ENCODE data around the gene LY6G5C. TPM values are rescaled to one million over a fixed set of nuclear protein-coding genes. Genes with fewer than 3 reads are reported as not detected.

LY6G5C gene
- total RNA-seq, 1 experiment from 2014 or later, result 1.6 TPM

Other genes starting within 250 kb of the LY6G5C start
- gene MICB, start 182.9 kb downstream of the LY6G5C start, total RNA-seq (2014; rRNA removed; shearing (Covaris generic)), result 32.7 and 60.0 TPM in 2 replicates
- gene MCCD1, start 152.1 kb downstream of the LY6G5C start, total RNA-seq (2014; rRNA removed; shearing (Covaris generic)), result not detected in 2 replicates
- gene DDX39B, start 139.1 kb downstream of the LY6G5C start, total RNA-seq (2014; rRNA removed; shearing (Covaris generic)), result 399 and 467 TPM in 2 replicates
- gene ATP6V1G2, start 134.5 kb downstream of the LY6G5C start, total RNA-seq (2014; rRNA removed; shearing (Covaris generic)), result 0.13 TPM in 1 of 2 replicates, not detected in the other
- 21.0 and 22.3 TPM in 2 replicates for gene NFKBIL1, start 133.5 kb downstream of the LY6G5C start, total RNA-seq (2014; rRNA removed; shearing (Covaris generic))
- not detected in 2 replicates for gene LTA, start 108.8 kb downstream of the LY6G5C start, total RNA-seq (2014; rRNA removed; shearing (Covaris generic))
- not detected in 2 replicates for gene TNF, start 105.5 kb downstream of the LY6G5C start, total RNA-seq (2014; rRNA removed; shearing (Covaris generic))
- gene LTB, start 98.6 kb downstream of the LY6G5C start, total RNA-seq (2014; rRNA removed; shearing (Covaris generic)), result not detected in 2 replicates
- not detected in 2 replicates for gene LST1, start 94.8 kb downstream of the LY6G5C start, total RNA-seq (2014; rRNA removed; shearing (Covaris generic))
- gene NCR3, start 88.1 kb downstream of the LY6G5C start, total RNA-seq (2014; rRNA removed; shearing (Covaris generic)), result not detected in 2 replicates
- gene AIF1, start 65.8 kb downstream of the LY6G5C start, total RNA-seq (2014; rRNA removed; shearing (Covaris generic)), result not detected in 2 replicates
- gene PRRC2A, start 60.4 kb downstream of the LY6G5C start, total RNA-seq (2014; rRNA removed; shearing (Covaris generic)), result 36.1 and 68.6 TPM in 2 replicates
- gene BAG6, start 28.4 kb downstream of the LY6G5C start, total RNA-seq (2014; rRNA removed; shearing (Covaris generic)), result 187 and 208 TPM in 2 replicates
- 0.75 and 1.1 TPM in 2 replicates for gene APOM, start 25.2 kb downstream of the LY6G5C start, total RNA-seq (2014; rRNA removed; shearing (Covaris generic))
- gene C6orf47, start 20.3 kb downstream of the LY6G5C start, total RNA-seq (2014; rRNA removed; shearing (Covaris generic)), result 21.1 and 23.7 TPM in 2 replicates
- 8.0 and 13.5 TPM in 2 replicates for gene GPANK1, start 16.1 kb downstream of the LY6G5C start, total RNA-seq (2014; rRNA removed; shearing (Covaris generic))
- gene CSNK2B, start 15.0 kb downstream of the LY6G5C start, total RNA-seq (2014; rRNA removed; shearing (Covaris generic)), result 270 and 293 TPM in 2 replicates
- 0.19 and 1.6 TPM in 2 replicates for gene LY6G5B, start 11.1 kb downstream of the LY6G5C start, total RNA-seq (2014; rRNA removed; shearing (Covaris generic))
- gene ABHD16A, start 22.3 kb upstream of the LY6G5C start, total RNA-seq (2014; rRNA removed; shearing (Covaris generic)), result 37.6 and 47.5 TPM in 2 replicates
- gene LY6G6F, start 25.8 kb upstream of the LY6G5C start, total RNA-seq (2014; rRNA removed; shearing (Covaris generic)), result not detected in 2 replicates
- gene LY6G6D, start 34.3 kb upstream of the LY6G5C start, total RNA-seq (2014; rRNA removed; shearing (Covaris generic)), result not detected in 2 replicates
- not detected in 2 replicates for gene LY6G6C, start 40.7 kb upstream of the LY6G5C start, total RNA-seq (2014; rRNA removed; shearing (Covaris generic))
- gene MPIG6B, start 42.3 kb upstream of the LY6G5C start, total RNA-seq (2014; rRNA removed; shearing (Covaris generic)), result not detected in 2 replicates
- gene DDAH2, start 48.2 kb upstream of the LY6G5C start, total RNA-seq (2014; rRNA removed; shearing (Covaris generic)), result 80.0 and 128 TPM in 2 replicates
- gene CLIC1, start 55.5 kb upstream of the LY6G5C start, total RNA-seq (2014; rRNA removed; shearing (Covaris generic)), result 1,071 and 1,205 TPM in 2 replicates
- 3.9 and 16.7 TPM in 2 replicates for gene MSH5, start 58.9 kb upstream of the LY6G5C start, total RNA-seq (2014; rRNA removed; shearing (Covaris generic))
- 1.4 TPM in 1 of 2 replicates, not detected in the other for gene SAPCD1, start 81.6 kb upstream of the LY6G5C start, total RNA-seq (2014; rRNA removed; shearing (Covaris generic))
- not detected in 2 replicates for gene VWA7, start 96.3 kb upstream of the LY6G5C start, total RNA-seq (2014; rRNA removed; shearing (Covaris generic))
- 23.1 and 39.5 TPM in 2 replicates for gene VARS1, start 114.7 kb upstream of the LY6G5C start, total RNA-seq (2014; rRNA removed; shearing (Covaris generic))
- gene LSM2, start 125.9 kb upstream of the LY6G5C start, total RNA-seq (2014; rRNA removed; shearing (Covaris generic)), result 72.6 and 89.4 TPM in 2 replicates
- gene HSPA1L, start 134.2 kb upstream of the LY6G5C start, total RNA-seq (2014; rRNA removed; shearing (Covaris generic)), result 0.78 and 0.87 TPM in 2 replicates
- 211 and 214 TPM in 2 replicates for gene HSPA1A, start 134.5 kb upstream of the LY6G5C start, total RNA-seq (2014; rRNA removed; shearing (Covaris generic))
- gene HSPA1B, start 146.7 kb upstream of the LY6G5C start, total RNA-seq (2014; rRNA removed; shearing (Covaris generic)), result 218 and 257 TPM in 2 replicates
- 38.1 and 38.6 TPM in 2 replicates for gene NEU1, start 181.8 kb upstream of the LY6G5C start, total RNA-seq (2014; rRNA removed; shearing (Covaris generic))
- gene SLC44A4, start 197.9 kb upstream of the LY6G5C start, total RNA-seq (2014; rRNA removed; shearing (Covaris generic)), result not detected in 2 replicates
- 33.8 and 40.4 TPM in 2 replicates for gene EHMT2, start 216.6 kb upstream of the LY6G5C start, total RNA-seq (2014; rRNA removed; shearing (Covaris generic))
- 0.53 and 2.0 TPM in 2 replicates for gene ZBTB12, start 221.0 kb upstream of the LY6G5C start, total RNA-seq (2014; rRNA removed; shearing (Covaris generic))
- gene C2, start 246.7 kb upstream of the LY6G5C start, total RNA-seq (2014; rRNA removed; shearing (Covaris generic)), result 0.47 and 0.53 TPM in 2 replicates